ENCODE data around the gene TENM4.
"Not testable (repeated sequence)": the region's sequence is repeated elsewhere in the genome, so short reads cannot be mapped to it uniquely, and the experiment has no call there.

The TENM4 gene

GRCh38 chr11:79199729-79200354 lies 241.0 kb downstream of the TENM4 start:
- no peak for DNase-seq

GRCh38 chr11:79198898-79199250 lies 242.0 kb downstream of the TENM4 start:
- no peak for DNase-seq

GRCh38 chr11:79198203-79198897 lies 242.5 kb downstream of the TENM4 start:
- no peak for DNase-seq

GRCh38 chr11:79196950-79197349 lies 243.9 kb downstream of the TENM4 start:
- DNase-seq = no peak

- no peak for DNase-seq
Measured at GRCh38 chr11:79195209-79195608, 245.6 kb downstream of the TENM4 start.

- no peak for DNase-seq
Measured at GRCh38 chr11:79193663-79194310, 247.0 kb downstream of the TENM4 start.

- DNase-seq = no peak
Measured at GRCh38 chr11:79192836-79193235, 248.0 kb downstream of the TENM4 start.

- DNase-seq = not testable (repeated sequence)
Measured at GRCh38 chr11:79191716-79192115, 249.1 kb downstream of the TENM4 start.

- DNase-seq = not testable (repeated sequence)
Measured at GRCh38 chr11:79190553-79190952, 250.3 kb downstream of the TENM4 start.

GRCh38 chr11:79189601-79190000 lies 251.2 kb downstream of the TENM4 start:
- DNase-seq = no peak

GRCh38 chr11:79189055-79189454 lies 251.8 kb downstream of the TENM4 start:
- no peak for DNase-seq

GRCh38 chr11:79186669-79187068 lies 254.2 kb downstream of the TENM4 start:
- DNase-seq = no peak

- DNase-seq = no peak
Measured at GRCh38 chr11:79185351-79185750, 255.5 kb downstream of the TENM4 start.

- no peak for DNase-seq
Measured at GRCh38 chr11:79184285-79184684, 256.5 kb downstream of the TENM4 start.

- DNase-seq = no peak
Measured at GRCh38 chr11:79182794-79183193, 258.0 kb downstream of the TENM4 start.

GRCh38 chr11:79179087-79179486 lies 261.7 kb downstream of the TENM4 start:
- DNase-seq = no peak

- no peak for DNase-seq
Measured at GRCh38 chr11:79174045-79175008, 266.5 kb downstream of the TENM4 start.

- DNase-seq = no peak
Measured at GRCh38 chr11:79173615-79174014, 267.2 kb downstream of the TENM4 start.

- DNase-seq = no peak
Measured at GRCh38 chr11:79170321-79170720, 270.5 kb downstream of the TENM4 start.

GRCh38 chr11:79168530-79169110 lies 272.2 kb downstream of the TENM4 start:
- no peak for DNase-seq

GRCh38 chr11:79167510-79168188 lies 273.2 kb downstream of the TENM4 start:
- DNase-seq = no peak

GRCh38 chr11:79165908-79166307 lies 274.9 kb downstream of the TENM4 start:
- no peak for DNase-seq

Data from DMS79 (cell line).